ENCODE data around the gene P2RY4. TPM values are rescaled to one million over a fixed set of nuclear protein-coding genes. Genes with fewer than 3 reads are reported as not detected.

P2RY4 gene
- total and polyA plus RNA-seq, 8 donors = 0.09 to 0.32 (median 0.16) TPM; not detected in 4

GRCh38 chrX:70289793-70290770 lies 30.1 kb upstream of the P2RY4 start, which contains the start of the genes KIF4A and PDZD11:
Gene KIF4A (plus strand): TSS chrX:70290104. CDS start chrX:70290459, 355 bp downstream.
Gene PDZD11 (minus strand): TSS chrX:70289927. CDS start chrX:70289341, 586 bp downstream.
- FAIRE-seq = no peak
- H3K27ac ChIP-seq = peak within 1 kb of the TSS in 1 of 4 donors; percentile 18
- H3K36me3 ChIP-seq = no peaks in the 10 kb centered on the region
- intact Hi-C loops (cut with DNase I) = no loop called here
- H3K4me1 ChIP-seq = no peaks in the 10 kb centered on the region
- H3K27me3 ChIP-seq = peaks cover 0 to 4% (median 0%) of the 10 kb centered on the region in 4 donors
- H3K4me3 ChIP-seq = peak within 1 kb of the TSS; percentile 11 to 50 (median 28)
- peak; percentile 76 to 90 (median 83) for DNase-seq
- 1 to 31% methylated on average over 61 to 62 of the region's 62 CpGs for WGBS, 2 donors
- peak; percentile 100 for ATAC-seq
- no peak for TF ChIP-seq CTCF (IDR thresholded peaks at IDR 0.05)
- H3K9me3 ChIP-seq = no peaks in the 10 kb centered on the region

- no peaks in the 10 kb centered on the region for H3K36me3 ChIP-seq
- no peaks in the 10 kb centered on the region for H3K4me1 ChIP-seq
- FAIRE-seq = no peak
- no peak for ATAC-seq
- TF ChIP-seq CTCF (IDR thresholded peaks at IDR 0.05) = no peak
- H3K27me3 ChIP-seq = peaks cover 0 to 4% (median 0%) of the 10 kb centered on the region in 4 donors
- intact Hi-C loops (cut with DNase I) = no loop called here
- peak overlapping the region in 1 of 4 donors; percentile 18 for H3K27ac ChIP-seq
- H3K9me3 ChIP-seq = no peaks in the 10 kb centered on the region
- WGBS, 2 donors = 24 to 46% methylated on average over 11 of the region's 11 CpGs
- DNase-seq = no peak
- peak overlapping the region; percentile 11 to 50 (median 28) for H3K4me3 ChIP-seq
Measured at GRCh38 chrX:70289168-70289792, 29.3 kb upstream of the P2RY4 start.

GRCh38 chrX:70281951-70282350 lies 21.9 kb upstream of the P2RY4 start, which contains the start of gene RAB41:
Gene RAB41 (plus strand): TSS chrX:70282172. CDS start chrX:70282218, 46 bp downstream.
- peaks cover 0 to 4% (median 0%) of the 10 kb centered on the region in 4 donors for H3K27me3 ChIP-seq
- no peak for TF ChIP-seq CTCF (IDR thresholded peaks at IDR 0.05)
- no peak within 1 kb of the TSS for H3K27ac ChIP-seq
- FAIRE-seq = no peak
- H3K4me1 ChIP-seq = no peaks in the 10 kb centered on the region
- no peak within 1 kb of the TSS for H3K4me3 ChIP-seq
- H3K9me3 ChIP-seq = no peaks in the 10 kb centered on the region
- WGBS, 2 donors = 89 to 91% methylated on average over 21 of the region's 21 CpGs
- ATAC-seq = no peak
- DNase-seq = peak in 1 of 6 donors; percentile 47
- intact Hi-C loops (cut with DNase I) = no loop called here
- no peaks in the 10 kb centered on the region for H3K36me3 ChIP-seq

- DNase-seq = no peak
- FAIRE-seq = no peak
- WGBS, 2 donors = 62 to 79% methylated on average over 3 of the region's 3 CpGs
- Histone ChIP-seq H3K4me1 (no peaks in the 10 kb centered on the region), H3K9me3 (no peaks in the 10 kb centered on the region), H3K27me3 (peaks cover 0 to 4% (median 0%) of the 10 kb centered on the region in 4 donors), H3K4me3 (no peak overlapping the region), H3K36me3 (no peaks in the 10 kb centered on the region), H3K27ac (no peak overlapping the region)
- TF ChIP-seq CTCF (IDR thresholded peaks at IDR 0.05) = no peak
- intact Hi-C loops (cut with DNase I) = no loop called here
- no peak for ATAC-seq
Measured at GRCh38 chrX:70280573-70280972, 20.6 kb upstream of the P2RY4 start.
